HG03280 (cell line): Measurements from ENCODE around the gene SLC30A5.
A peak's percentile ranks its signal among the peaks of the same experiment; 100 is the strongest.
"Not testable (repeated sequence)": the region's sequence is repeated elsewhere in the genome, so short reads cannot be mapped to it uniquely, and the experiment has no call there.

Experiments used
- ATAC-seq: cut with Tn5 transposase; IDR thresholded peaks from one replicate; pipeline ENCODE4 v1.9.1; 2021; ENCODE audit warnings: mild to moderate bottlenecking, moderate library complexity; ENCODE audit not compliant: unreplicated experiment

The SLC30A5 gene

GRCh38 chr5:69103521-69103920, 9.7 kb downstream of the SLC30A5 start:
- no peak for ATAC-seq

GRCh38 chr5:69105996-69106906, 12.4 kb downstream of the SLC30A5 start:
- peak; percentile 69 for ATAC-seq

GRCh38 chr5:69108367-69108766, 14.6 kb downstream of the SLC30A5 start:
- ATAC-seq: not testable (repeated sequence)

GRCh38 chr5:69113851-69114250, 20.0 kb downstream of the SLC30A5 start:
- no peak for ATAC-seq

- ATAC-seq: no peak
These were observed 21.7 kb downstream of the SLC30A5 start for GRCh38 chr5:69115526-69115925.

GRCh38 chr5:69129413-69129812, 35.6 kb downstream of the SLC30A5 start:
- no peak for ATAC-seq

- ATAC-seq: no peak
These were observed 36.4 kb downstream of the SLC30A5 start for GRCh38 chr5:69130241-69130640.

- ATAC-seq: no peak
These were observed 37.5 kb downstream of the SLC30A5 start for GRCh38 chr5:69131304-69131703.

- ATAC-seq: no peak
These were observed 40.3 kb downstream of the SLC30A5 start for GRCh38 chr5:69134126-69134525.

- ATAC-seq: peak; percentile 83
These were observed 42.5 kb downstream of the SLC30A5 start for GRCh38 chr5:69136293-69136692.

- not testable (repeated sequence) for ATAC-seq
These were observed 43.4 kb downstream of the SLC30A5 start for GRCh38 chr5:69137208-69137607.

GRCh38 chr5:69137807-69138206, 44.0 kb downstream of the SLC30A5 start:
- ATAC-seq: no peak

- ATAC-seq: no peak
These were observed 45.0 kb downstream of the SLC30A5 start for GRCh38 chr5:69138766-69139165.

- not testable (repeated sequence) for ATAC-seq
These were observed 46.4 kb downstream of the SLC30A5 start for GRCh38 chr5:69140239-69140638.

- no peak for ATAC-seq
These were observed 47.0 kb downstream of the SLC30A5 start for GRCh38 chr5:69140827-69141226.

GRCh38 chr5:69148576-69148975, 54.8 kb downstream of the SLC30A5 start:
- ATAC-seq: not testable (repeated sequence)

GRCh38 chr5:69148981-69149675, 55.3 kb downstream of the SLC30A5 start:
- ATAC-seq: no peak

- no peak for ATAC-seq
These were observed 55.8 kb downstream of the SLC30A5 start for GRCh38 chr5:69149676-69150010.

GRCh38 chr5:69152731-69153130, 58.9 kb downstream of the SLC30A5 start:
- no peak for ATAC-seq

GRCh38 chr5:69156456-69156855, 62.6 kb downstream of the SLC30A5 start:
- no peak for ATAC-seq

GRCh38 chr5:69158039-69158438, 64.2 kb downstream of the SLC30A5 start:
- no peak for ATAC-seq

GRCh38 chr5:69160651-69161050, 66.8 kb downstream of the SLC30A5 start:
- no peak for ATAC-seq
